ENCODE measurements around the gene HS6ST2. TPM values are rescaled to one million over a fixed set of nuclear protein-coding genes. Genes with fewer than 3 reads are reported as not detected.

Gene HS6ST2
- total RNA-seq, 2 experiments from 2014 or later = 0.26 to 0.39 TPM

GRCh38 chrX:132809581-132809980 is 148.8 kb downstream of the HS6ST2 start:
- Mint-ChIP-seq H3K27me3 (no peaks in the 10 kb centered on the region), H3K36me3 (no peaks in the 10 kb centered on the region), H3K4me1 (no peaks in the 10 kb centered on the region), H3K27ac (no peak overlapping the region), H3K9me3 (no peaks in the 10 kb centered on the region), H3K4me3 (no peak overlapping the region)
- no peak for DNase-seq

- Mint-ChIP-seq H3K27me3 (no peaks in the 10 kb centered on the region), H3K4me1 (no peaks in the 10 kb centered on the region), H3K4me3 (no peak overlapping the region), H3K27ac (no peak overlapping the region), H3K9me3 (no peaks in the 10 kb centered on the region), H3K36me3 (no peaks in the 10 kb centered on the region)
- no peak for DNase-seq
Observed at GRCh38 chrX:132807411-132808030, 150.9 kb downstream of the HS6ST2 start.

- Mint-ChIP-seq H3K27ac (no peak overlapping the region), H3K4me3 (no peak overlapping the region), H3K4me1 (no peaks in the 10 kb centered on the region), H3K27me3 (no peaks in the 10 kb centered on the region), H3K9me3 (no peaks in the 10 kb centered on the region), H3K36me3 (no peaks in the 10 kb centered on the region)
- DNase-seq = no peak
Observed at GRCh38 chrX:132802033-132802432, 156.4 kb downstream of the HS6ST2 start.

- H3K27me3 Mint-ChIP-seq = no peaks in the 10 kb centered on the region
- no peak for DNase-seq
- no peaks in the 10 kb centered on the region for H3K4me1 Mint-ChIP-seq
- H3K9me3 Mint-ChIP-seq = no peaks in the 10 kb centered on the region
- H3K36me3 Mint-ChIP-seq = no peaks in the 10 kb centered on the region
- no peak overlapping the region for H3K4me3 Mint-ChIP-seq
- no peak overlapping the region for H3K27ac Mint-ChIP-seq
Observed at GRCh38 chrX:132795181-132795580, 163.2 kb downstream of the HS6ST2 start.

GRCh38 chrX:132791714-132792113 is 166.7 kb downstream of the HS6ST2 start:
- DNase-seq = no peak
- no peaks in the 10 kb centered on the region for H3K27me3 Mint-ChIP-seq
- no peak overlapping the region for H3K27ac Mint-ChIP-seq
- no peak overlapping the region for H3K4me3 Mint-ChIP-seq
- no peaks in the 10 kb centered on the region for H3K9me3 Mint-ChIP-seq
- no peaks in the 10 kb centered on the region for H3K4me1 Mint-ChIP-seq
- no peaks in the 10 kb centered on the region for H3K36me3 Mint-ChIP-seq

- H3K27me3 Mint-ChIP-seq = no peaks in the 10 kb centered on the region
Observed at GRCh38 chrX:132790329-132790728, 168.1 kb downstream of the HS6ST2 start.

GRCh38 chrX:132786217-132786616 is 172.2 kb downstream of the HS6ST2 start:
- H3K36me3 Mint-ChIP-seq = no peaks in the 10 kb centered on the region
- H3K27ac Mint-ChIP-seq = no peak overlapping the region
- DNase-seq = no peak
- H3K27me3 Mint-ChIP-seq = no peaks in the 10 kb centered on the region
- no peaks in the 10 kb centered on the region for H3K4me1 Mint-ChIP-seq
- no peaks in the 10 kb centered on the region for H3K9me3 Mint-ChIP-seq
- no peak overlapping the region for H3K4me3 Mint-ChIP-seq

More at GRCh38 chrX:132790329-132790728, 168.1 kb downstream of the HS6ST2 start:
- DNase-seq = no peak
- Mint-ChIP-seq H3K4me1 (no peaks in the 10 kb centered on the region), H3K4me3 (no peak overlapping the region), H3K36me3 (no peaks in the 10 kb centered on the region), H3K27ac (no peak overlapping the region), H3K9me3 (no peaks in the 10 kb centered on the region)

- DNase-seq = no peak
- Mint-ChIP-seq H3K4me1 (no peaks in the 10 kb centered on the region), H3K36me3 (no peaks in the 10 kb centered on the region), H3K27me3 (no peaks in the 10 kb centered on the region), H3K4me3 (no peak overlapping the region), H3K9me3 (no peaks in the 10 kb centered on the region), H3K27ac (no peak overlapping the region)
Observed at GRCh38 chrX:132778917-132779316, 179.5 kb downstream of the HS6ST2 start.

- Mint-ChIP-seq H3K36me3 (no peaks in the 10 kb centered on the region), H3K27me3 (no peaks in the 10 kb centered on the region), H3K4me3 (no peak overlapping the region), H3K9me3 (no peaks in the 10 kb centered on the region), H3K4me1 (no peaks in the 10 kb centered on the region), H3K27ac (no peak overlapping the region)
- DNase-seq = no peak
Observed at GRCh38 chrX:132776486-132777210, 181.8 kb downstream of the HS6ST2 start.

GRCh38 chrX:132775263-132775823 is 183.1 kb downstream of the HS6ST2 start:
- H3K27me3 Mint-ChIP-seq = no peaks in the 10 kb centered on the region
- H3K4me3 Mint-ChIP-seq = no peak overlapping the region
- no peaks in the 10 kb centered on the region for H3K9me3 Mint-ChIP-seq
- DNase-seq = no peak
- no peaks in the 10 kb centered on the region for H3K4me1 Mint-ChIP-seq
- no peak overlapping the region for H3K27ac Mint-ChIP-seq
- no peaks in the 10 kb centered on the region for H3K36me3 Mint-ChIP-seq

- H3K4me3 Mint-ChIP-seq = no peak overlapping the region
- no peaks in the 10 kb centered on the region for H3K9me3 Mint-ChIP-seq
- no peaks in the 10 kb centered on the region for H3K36me3 Mint-ChIP-seq
- H3K27ac Mint-ChIP-seq = no peak overlapping the region
- H3K27me3 Mint-ChIP-seq = no peaks in the 10 kb centered on the region
- no peaks in the 10 kb centered on the region for H3K4me1 Mint-ChIP-seq
- no peak for DNase-seq
Observed at GRCh38 chrX:132774010-132774714, 184.3 kb downstream of the HS6ST2 start.

- Mint-ChIP-seq H3K4me1 (no peaks in the 10 kb centered on the region), H3K27me3 (no peaks in the 10 kb centered on the region), H3K9me3 (no peaks in the 10 kb centered on the region), H3K4me3 (no peak overlapping the region), H3K27ac (no peak overlapping the region), H3K36me3 (no peaks in the 10 kb centered on the region)
- DNase-seq = no peak
Observed at GRCh38 chrX:132769609-132770008, 188.8 kb downstream of the HS6ST2 start.

- Mint-ChIP-seq H3K36me3 (no peaks in the 10 kb centered on the region), H3K4me3 (no peak overlapping the region), H3K9me3 (no peaks in the 10 kb centered on the region), H3K27me3 (no peaks in the 10 kb centered on the region), H3K4me1 (no peaks in the 10 kb centered on the region), H3K27ac (no peak overlapping the region)
- no peak for DNase-seq
Observed at GRCh38 chrX:132766452-132766851, 192.0 kb downstream of the HS6ST2 start.

GRCh38 chrX:132763528-132763927 is 194.9 kb downstream of the HS6ST2 start:
- Mint-ChIP-seq H3K27ac (no peak overlapping the region), H3K4me1 (no peaks in the 10 kb centered on the region), H3K9me3 (no peaks in the 10 kb centered on the region), H3K4me3 (no peak overlapping the region), H3K36me3 (no peaks in the 10 kb centered on the region), H3K27me3 (no peaks in the 10 kb centered on the region)
- DNase-seq = no peak

GRCh38 chrX:132758759-132759158 is 199.7 kb downstream of the HS6ST2 start:
- Mint-ChIP-seq H3K36me3 (no peaks in the 10 kb centered on the region), H3K4me1 (no peaks in the 10 kb centered on the region), H3K27ac (no peak overlapping the region), H3K9me3 (no peaks in the 10 kb centered on the region), H3K27me3 (no peaks in the 10 kb centered on the region), H3K4me3 (no peak overlapping the region)
- DNase-seq = no peak
